ENCODE data around the gene DPM3. TPM values are rescaled to one million over a fixed set of nuclear protein-coding genes. Genes with fewer than 3 reads are reported as not detected.

Gene DPM3
- total and polyA plus RNA-seq, 2 of the 13 experiments (the other 11 are each of a cell fraction or from before 2014, with no cell fraction given), result 23.2 to 53.4 TPM

GRCh38 chr1:155107309-155108264 is 32.7 kb downstream of the DPM3 start (continued):
- peak; percentile 76; the same call in 1 of the 2 replicates for TF ChIP-seq ZBTB43 (CRISPR knock-in tag; conservative IDR thresholded peaks at IDR 0.05)
- peak; percentile 95 for TF ChIP-seq ZBTB26 (CRISPR knock-in tag; IDR thresholded peaks at IDR 0.05; ENCODE audit: borderline replicate concordance)
- TF ChIP-seq KLF6 (CRISPR knock-in tag; IDR thresholded peaks at IDR 0.05), result 0 out of 2 replicates have a peak, but pooled peaks have one; percentile 40
- TF ChIP-seq LCORL (IDR thresholded peaks at IDR 0.05), result no peak
- peak; percentile 80 for TF ChIP-seq LCORL (CRISPR knock-in tag; IDR thresholded peaks at IDR 0.05)
- TF ChIP-seq EZH2 (conservative IDR thresholded peaks at IDR 0.05; ENCODE audit: low read depth, low read length), result no peak
- no peak for TF ChIP-seq ZBTB46 (CRISPR knock-in tag; IDR thresholded peaks at IDR 0.05; ENCODE audit: borderline replicate concordance)
- TF ChIP-seq HOMEZ (CRISPR knock-in tag; IDR thresholded peaks at IDR 0.05; ENCODE audit: low read depth), result no peak
- no peak for TF ChIP-seq ZSCAN20 (CRISPR knock-in tag; IDR thresholded peaks at IDR 0.05; ENCODE audit: borderline replicate concordance)
- TF ChIP-seq HBP1 (CRISPR knock-in tag; IDR thresholded peaks at IDR 0.05; ENCODE audit: low read depth), result 0 out of 2 replicates have a peak, but pooled peaks have one; percentile 48
- no peak for TF ChIP-seq ZNF10 (CRISPR knock-in tag; IDR thresholded peaks at IDR 0.05; ENCODE audit: borderline replicate concordance, low read depth)
- no peak for TF ChIP-seq TERF1 (CRISPR knock-in tag; IDR thresholded peaks at IDR 0.05)
- TF ChIP-seq MAZ (IDR thresholded peaks at IDR 0.05; ENCODE audit: borderline replicate concordance, low read depth, low read length), result no peak
- 0 out of 2 replicates have a peak, but pooled peaks have one; percentile 52 for TF ChIP-seq MAZ (CRISPR knock-in tag; IDR thresholded peaks at IDR 0.05; ENCODE audit: low read depth)
- no peak for TF ChIP-seq SOX6 (IDR thresholded peaks at IDR 0.05)
- TF ChIP-seq SOX6 (CRISPR knock-in tag; IDR thresholded peaks at IDR 0.05), result peak; percentile 75
- 0 out of 2 replicates have a peak, but pooled peaks have one; percentile 29 for TF ChIP-seq ZNF414 (CRISPR knock-in tag; IDR thresholded peaks at IDR 0.05)
